Measurements from ENCODE around the gene ME1. TPM values are rescaled to one million over a fixed set of nuclear protein-coding genes. Genes with fewer than 3 reads are reported as not detected.
"Not testable (repeated sequence)": the region's sequence is repeated elsewhere in the genome, so short reads cannot be mapped to it uniquely, and the experiment has no call there.

The ME1 gene
- total and polyA plus RNA-seq, 9 donors: 1.4 to 2.5 (median 1.9) TPM

- H3K4me3 ChIP-seq (ENCODE audit: low read length): no peak overlapping the region
- DNase-seq: peak; percentile 84
- H3K36me3 ChIP-seq (ENCODE audit: control insufficient read depth, insufficient read depth, low read length): no peaks in the 10 kb centered on the region
- H3K4me1 ChIP-seq (ENCODE audit: control insufficient read depth, insufficient read depth, low read length): peaks cover 6% of the 10 kb centered on the region
- H3K9me3 ChIP-seq (replicated peaks; ENCODE audit: control insufficient read depth, low read depth, low read length): no peaks in the 10 kb centered on the region
- no peak overlapping the region for H3K27ac ChIP-seq (ENCODE audit: low read length)
- WGBS (ENCODE audit: insufficient coverage): 45% methylated on average over 1 of the region's 1 CpG
- H3K27me3 ChIP-seq (ENCODE audit: control insufficient read depth, insufficient read depth, low read length): no peaks in the 10 kb centered on the region
Observed at GRCh38 chr6:83365931-83366330, 64.9 kb downstream of the ME1 start.

- not testable (repeated sequence) for H3K4me3 ChIP-seq (ENCODE audit: low read length); DNase-seq; H3K9me3 ChIP-seq (replicated peaks; ENCODE audit: control insufficient read depth, low read depth, low read length); H3K27me3 ChIP-seq (ENCODE audit: control insufficient read depth, insufficient read depth, low read length); H3K36me3 ChIP-seq (ENCODE audit: control insufficient read depth, insufficient read depth, low read length); H3K4me1 ChIP-seq (ENCODE audit: control insufficient read depth, insufficient read depth, low read length); H3K27ac ChIP-seq (ENCODE audit: low read length)
- WGBS (ENCODE audit: insufficient coverage): 93% methylated on average over 6 of the region's 6 CpGs
Observed at GRCh38 chr6:83362349-83362748, 68.5 kb downstream of the ME1 start.

DNA sequence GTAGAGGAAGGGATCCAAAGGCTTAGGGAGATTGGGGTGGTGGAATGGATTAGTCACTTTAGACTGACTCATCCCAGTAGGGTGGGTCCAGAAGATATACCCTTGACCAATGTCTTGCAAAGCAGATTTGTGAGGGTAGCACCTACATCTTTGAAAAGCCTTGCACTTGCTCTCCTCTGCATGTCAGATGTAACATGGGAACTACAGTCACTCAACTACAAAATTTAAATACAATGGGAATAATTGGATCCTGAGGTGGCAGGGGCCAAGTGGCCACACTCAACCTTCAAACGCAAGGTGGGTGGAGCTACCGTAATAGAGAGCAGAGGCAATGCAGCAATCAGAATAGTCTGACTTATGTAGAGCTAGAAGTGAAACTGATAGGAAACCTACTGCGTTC lies 71.2 kb downstream of the ME1 start:
- Histone ChIP-seq H3K9me3 (replicated peaks; ENCODE audit: control insufficient read depth, low read depth, low read length) (no peaks in the 10 kb centered on the region), H3K36me3 (ENCODE audit: control insufficient read depth, insufficient read depth, low read length) (no peaks in the 10 kb centered on the region), H3K4me1 (ENCODE audit: control insufficient read depth, insufficient read depth, low read length) (no peaks in the 10 kb centered on the region), H3K27me3 (ENCODE audit: control insufficient read depth, insufficient read depth, low read length) (no peaks in the 10 kb centered on the region), H3K27ac (ENCODE audit: low read length) (no peak overlapping the region), H3K4me3 (ENCODE audit: low read length) (no peak overlapping the region)
- DNase-seq: no peak
- no CpG with 5 or more reads among the region's 3 CpGs for WGBS (ENCODE audit: insufficient coverage)

- H3K27me3 ChIP-seq (ENCODE audit: control insufficient read depth, insufficient read depth, low read length): no peaks in the 10 kb centered on the region
- H3K9me3 ChIP-seq (replicated peaks; ENCODE audit: control insufficient read depth, low read depth, low read length): no peaks in the 10 kb centered on the region
- no CpG with 5 or more reads among the region's 1 CpG for WGBS (ENCODE audit: insufficient coverage)
- no peaks in the 10 kb centered on the region for H3K36me3 ChIP-seq (ENCODE audit: control insufficient read depth, insufficient read depth, low read length)
- no peaks in the 10 kb centered on the region for H3K4me1 ChIP-seq (ENCODE audit: control insufficient read depth, insufficient read depth, low read length)
- H3K4me3 ChIP-seq (ENCODE audit: low read length): no peak overlapping the region
- no peak for DNase-seq
- no peak overlapping the region for H3K27ac ChIP-seq (ENCODE audit: low read length)
Observed at GRCh38 chr6:83354747-83355146, 76.1 kb downstream of the ME1 start.

- no peak for DNase-seq
- no peaks in the 10 kb centered on the region for H3K9me3 ChIP-seq (replicated peaks; ENCODE audit: control insufficient read depth, low read depth, low read length)
- H3K27ac ChIP-seq (ENCODE audit: low read length): no peak overlapping the region
- no CpG with 5 or more reads among the region's 3 CpGs for WGBS (ENCODE audit: insufficient coverage)
- H3K27me3 ChIP-seq (ENCODE audit: control insufficient read depth, insufficient read depth, low read length): no peaks in the 10 kb centered on the region
- no peak overlapping the region for H3K4me3 ChIP-seq (ENCODE audit: low read length)
- no peaks in the 10 kb centered on the region for H3K4me1 ChIP-seq (ENCODE audit: control insufficient read depth, insufficient read depth, low read length)
- H3K36me3 ChIP-seq (ENCODE audit: control insufficient read depth, insufficient read depth, low read length): no peaks in the 10 kb centered on the region
Observed at GRCh38 chr6:83352424-83353061, 78.3 kb downstream of the ME1 start.

DNA sequence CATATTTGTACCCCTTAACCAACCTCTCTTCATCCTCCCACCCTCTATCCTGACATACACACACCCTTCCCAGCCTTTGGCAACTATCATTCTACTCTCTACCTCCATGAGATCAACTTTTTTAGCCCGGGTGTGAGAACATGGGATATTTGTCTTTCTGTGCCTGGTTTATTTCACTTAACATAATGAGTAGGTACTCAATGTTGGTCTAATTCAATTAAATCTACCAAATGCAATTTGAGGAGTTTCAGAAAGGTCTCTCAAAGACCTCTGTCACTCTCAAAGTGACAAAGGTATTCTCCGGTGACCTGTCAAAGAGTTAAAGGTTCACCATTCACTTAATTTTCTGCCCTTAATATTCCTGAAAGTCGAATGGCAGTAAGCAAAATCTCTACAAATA lies 87.7 kb downstream of the ME1 start:
- no CpG with 5 or more reads among the region's 3 CpGs for WGBS (ENCODE audit: insufficient coverage)
- no peak for DNase-seq
- no peaks in the 10 kb centered on the region for H3K4me1 ChIP-seq (ENCODE audit: control insufficient read depth, insufficient read depth, low read length)

DNA sequence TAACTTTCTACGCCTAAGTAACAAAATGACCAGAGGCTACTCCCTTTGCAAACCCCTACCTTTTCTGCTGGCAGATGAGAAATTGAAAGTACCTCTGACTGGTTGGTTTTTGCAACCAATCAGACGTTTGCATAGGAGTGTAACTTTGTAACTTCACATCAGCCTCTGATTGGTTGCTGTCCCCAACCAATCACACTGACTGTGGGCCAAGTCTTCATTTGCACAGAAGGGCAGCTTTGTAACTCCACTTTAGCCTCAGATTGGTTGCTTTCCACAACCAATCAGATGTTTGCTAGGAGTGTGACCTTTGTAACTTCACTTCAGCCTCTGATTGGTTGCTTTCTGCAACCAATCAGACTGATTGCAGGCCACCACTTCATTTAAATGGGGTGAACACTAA lies 89.1 kb downstream of the ME1 start:
- Histone ChIP-seq H3K27ac (ENCODE audit: low read length) (no peak overlapping the region), H3K4me3 (ENCODE audit: low read length) (no peak overlapping the region), H3K9me3 (replicated peaks; ENCODE audit: control insufficient read depth, low read depth, low read length) (no peaks in the 10 kb centered on the region), H3K27me3 (ENCODE audit: control insufficient read depth, insufficient read depth, low read length) (no peaks in the 10 kb centered on the region), H3K36me3 (ENCODE audit: control insufficient read depth, insufficient read depth, low read length) (no peaks in the 10 kb centered on the region), H3K4me1 (ENCODE audit: control insufficient read depth, insufficient read depth, low read length) (no peaks in the 10 kb centered on the region)
- DNase-seq: no peak
- WGBS (ENCODE audit: insufficient coverage): 67% methylated on average over 1 of the region's 2 CpGs

More for the DNA sequence above, 87.7 kb downstream of the ME1 start:
- H3K9me3 ChIP-seq (replicated peaks; ENCODE audit: control insufficient read depth, low read depth, low read length): no peaks in the 10 kb centered on the region
- no peak overlapping the region for H3K4me3 ChIP-seq (ENCODE audit: low read length)
- no peaks in the 10 kb centered on the region for H3K36me3 ChIP-seq (ENCODE audit: control insufficient read depth, insufficient read depth, low read length)
- H3K27me3 ChIP-seq (ENCODE audit: control insufficient read depth, insufficient read depth, low read length): no peaks in the 10 kb centered on the region
- no peak overlapping the region for H3K27ac ChIP-seq (ENCODE audit: low read length)

- not testable (repeated sequence) for H3K27me3 ChIP-seq (ENCODE audit: control insufficient read depth, insufficient read depth, low read length); H3K4me1 ChIP-seq (ENCODE audit: control insufficient read depth, insufficient read depth, low read length); H3K36me3 ChIP-seq (ENCODE audit: control insufficient read depth, insufficient read depth, low read length); H3K27ac ChIP-seq (ENCODE audit: low read length); DNase-seq; H3K4me3 ChIP-seq (ENCODE audit: low read length); H3K9me3 ChIP-seq (replicated peaks; ENCODE audit: control insufficient read depth, low read depth, low read length)
- WGBS (ENCODE audit: insufficient coverage): no CpG with 5 or more reads among the region's 24 CpGs
Observed at GRCh38 chr6:83333916-83334315, 96.9 kb downstream of the ME1 start.

DNA sequence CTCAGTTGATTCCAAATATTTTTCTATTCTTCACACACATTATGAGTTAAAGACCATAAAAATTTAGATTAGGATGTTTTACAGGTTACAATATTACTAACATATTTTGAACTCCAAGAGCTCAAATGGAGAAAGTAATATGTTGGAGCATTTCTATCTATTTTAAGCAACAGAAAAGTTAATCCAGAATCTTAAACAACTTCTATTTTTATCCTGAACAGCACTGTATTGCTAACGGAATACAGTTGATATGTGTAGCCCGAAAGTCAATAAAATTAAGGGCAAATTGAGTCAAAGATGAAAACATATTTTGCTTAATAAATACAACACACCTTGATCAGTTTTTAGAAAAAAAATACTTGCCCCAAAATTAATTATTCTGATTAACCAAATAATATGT lies 97.4 kb downstream of the ME1 start:
- Histone ChIP-seq H3K9me3 (replicated peaks; ENCODE audit: control insufficient read depth, low read depth, low read length) (no peaks in the 10 kb centered on the region), H3K36me3 (ENCODE audit: control insufficient read depth, insufficient read depth, low read length) (no peaks in the 10 kb centered on the region), H3K4me3 (ENCODE audit: low read length) (no peak overlapping the region), H3K27ac (ENCODE audit: low read length) (no peak overlapping the region), H3K27me3 (ENCODE audit: control insufficient read depth, insufficient read depth, low read length) (no peaks in the 10 kb centered on the region), H3K4me1 (ENCODE audit: control insufficient read depth, insufficient read depth, low read length) (no peaks in the 10 kb centered on the region)
- no CpG with 5 or more reads among the region's 2 CpGs for WGBS (ENCODE audit: insufficient coverage)
- DNase-seq: no peak

GRCh38 chr6:83314693-83315092 lies 116.2 kb downstream of the ME1 start:
- no peaks in the 10 kb centered on the region for H3K27me3 ChIP-seq (ENCODE audit: control insufficient read depth, insufficient read depth, low read length)
- WGBS (ENCODE audit: insufficient coverage): no CpG with 5 or more reads among the region's 1 CpG
- H3K4me3 ChIP-seq (ENCODE audit: low read length): no peak overlapping the region
- no peak for DNase-seq
- H3K27ac ChIP-seq (ENCODE audit: low read length): no peak overlapping the region
- no peaks in the 10 kb centered on the region for H3K36me3 ChIP-seq (ENCODE audit: control insufficient read depth, insufficient read depth, low read length)
- H3K4me1 ChIP-seq (ENCODE audit: control insufficient read depth, insufficient read depth, low read length): no peaks in the 10 kb centered on the region
- no peaks in the 10 kb centered on the region for H3K9me3 ChIP-seq (replicated peaks; ENCODE audit: control insufficient read depth, low read depth, low read length)

DNA sequence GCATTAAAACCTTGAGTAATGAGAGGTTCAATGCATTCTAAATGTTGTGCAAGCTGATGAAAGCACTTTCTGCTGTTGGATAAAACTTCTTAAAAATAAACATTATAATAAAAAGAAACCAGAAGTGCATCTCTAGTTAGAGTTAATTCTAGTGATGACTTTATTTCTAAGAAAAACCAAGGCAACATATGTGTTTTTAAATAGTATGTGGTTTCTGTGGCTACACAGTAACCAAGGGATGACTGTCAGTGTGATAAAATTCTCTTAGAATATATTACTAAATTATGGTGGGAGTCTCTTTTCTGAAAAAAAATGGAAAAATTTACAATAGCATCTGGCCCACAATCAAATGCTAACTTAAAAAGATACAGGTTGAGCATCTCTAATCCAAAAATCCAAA lies 117.0 kb downstream of the ME1 start:
- Histone ChIP-seq H3K27me3 (ENCODE audit: control insufficient read depth, insufficient read depth, low read length) (no peaks in the 10 kb centered on the region), H3K36me3 (ENCODE audit: control insufficient read depth, insufficient read depth, low read length) (no peaks in the 10 kb centered on the region), H3K4me1 (ENCODE audit: control insufficient read depth, insufficient read depth, low read length) (no peaks in the 10 kb centered on the region), H3K4me3 (ENCODE audit: low read length) (no peak overlapping the region), H3K27ac (ENCODE audit: low read length) (no peak overlapping the region), H3K9me3 (replicated peaks; ENCODE audit: control insufficient read depth, low read depth, low read length) (no peaks in the 10 kb centered on the region)
- no peak for DNase-seq

Data from muscle of leg (tissue), 11 donors.